NCI-H1092 treated with DMSO at 0.1 percent for 48 hours (cell line): ENCODE data around the gene TOMM70.
A peak's percentile ranks its signal among the peaks of the same experiment; 100 is the strongest.
"Not testable (repeated sequence)": the region's sequence is repeated elsewhere in the genome, so short reads cannot be mapped to it uniquely, and the experiment has no call there.

Experiments used
- DNase-seq: peaks from one replicate; lab custom pipeline; 2025; lab: John Stamatoyannopoulos, UW

TOMM70 gene

GRCh38 chr3:100364421-100364820, 36.5 kb downstream of the TOMM70 start:
- no peak for DNase-seq

- no peak for DNase-seq
Observed at GRCh38 chr3:100361897-100362296, 39.0 kb downstream of the TOMM70 start.

- no peak for DNase-seq
Observed at GRCh38 chr3:100360757-100361496, 40.0 kb downstream of the TOMM70 start.

- no peak for DNase-seq
Observed at GRCh38 chr3:100359035-100359434, 41.9 kb downstream of the TOMM70 start.

- DNase-seq: no peak
Observed at GRCh38 chr3:100358413-100358812, 42.5 kb downstream of the TOMM70 start.

GRCh38 chr3:100354850-100355249, 46.0 kb downstream of the TOMM70 start:
- no peak for DNase-seq

GRCh38 chr3:100352296-100353231, 48.3 kb downstream of the TOMM70 start:
- no peak for DNase-seq

- not testable (repeated sequence) for DNase-seq
Observed at GRCh38 chr3:100351770-100352169, 49.1 kb downstream of the TOMM70 start.

- no peak for DNase-seq
Observed at GRCh38 chr3:100348727-100349126, 52.2 kb downstream of the TOMM70 start.

GRCh38 chr3:100340527-100340926, 60.4 kb downstream of the TOMM70 start:
- no peak for DNase-seq

GRCh38 chr3:100339786-100340185, 61.1 kb downstream of the TOMM70 start:
- DNase-seq: no peak

GRCh38 chr3:100338911-100339310, 62.0 kb downstream of the TOMM70 start:
- no peak for DNase-seq

GRCh38 chr3:100336229-100336628, 64.7 kb downstream of the TOMM70 start:
- not testable (repeated sequence) for DNase-seq

GRCh38 chr3:100335434-100335833, 65.5 kb downstream of the TOMM70 start:
- DNase-seq: no peak

- peak; percentile 71 for DNase-seq
Observed at GRCh38 chr3:100334488-100335351, 66.2 kb downstream of the TOMM70 start, which contains the start of gene NIT2. Gene NIT2 (plus strand): TSS chr3:100334757. CDS start chr3:100334792, 35 bp downstream.

- no peak for DNase-seq
Observed at GRCh38 chr3:100333970-100334487, 66.9 kb downstream of the TOMM70 start.

GRCh38 chr3:100333051-100333450, 67.8 kb downstream of the TOMM70 start:
- no peak for DNase-seq

GRCh38 chr3:100331660-100332059, 69.2 kb downstream of the TOMM70 start:
- DNase-seq: no peak

GRCh38 chr3:100330651-100331050, 70.2 kb downstream of the TOMM70 start:
- DNase-seq: no peak

- DNase-seq: no peak
Observed at GRCh38 chr3:100329800-100330489, 70.9 kb downstream of the TOMM70 start.

- not testable (repeated sequence) for DNase-seq
Observed at GRCh38 chr3:100327377-100327776, 73.5 kb downstream of the TOMM70 start.
